B cell (primary cell): ENCODE results near the gene ZNF692. TPM values are rescaled to one million over a fixed set of nuclear protein-coding genes. Genes with fewer than 3 reads are reported as not detected.

Source experiments
- ATAC-seq: fragments of 200-7000 bp; cut with Tn5 transposase; one replicate; pipeline ENCODE4 v1.10.0; 2021; ENCODE audit warnings: low read depth, mild to moderate bottlenecking, moderate number of reproducible peaks, moderate library complexity
- CTCF ChIA-PET: fragments of 350-600 bp; sonication (Branson Sonifier 250); formaldehyde crosslinking; loops from one replicate; lab custom pipeline; 2021; ENCODE audit warnings: antibody characterized with exemption, inconsistent platforms; lab: Charles Lee
- POLR2A ChIA-PET: fragments of 350-600 bp; sonication (Branson Sonifier 250); formaldehyde crosslinking; loops from one replicate; lab custom pipeline; 2021; ENCODE audit warnings: antibody characterized with exemption; lab: Charles Lee
- DNase-seq: peaks from one replicate; pipeline ENCODE4 v3.0.0; 2013
- H2AFZ ChIP-seq: 2 replicates; pipeline ENCODE4 v1.6.1; 2012; ENCODE audit warnings: mild to moderate bottlenecking, low read depth, low read length; ENCODE audit not compliant: insufficient read depth, poor library complexity, severe bottlenecking
- H3K27ac ChIP-seq, 2 donors: 1 replicate in 1 of 2; 2 replicates in 1 of 2; pipeline ENCODE4 v1.5.1; 2012 to 2013; ENCODE audit warnings: low read length in 2 of 2, mild to moderate bottlenecking in 2 of 2, moderate library complexity in 1 of 2
- H3K27me3 ChIP-seq, 4 experiments: fragments of 200-600 bp in 1 of 4; sonication (generic) in 1 of 4; replicated peaks in 1 of 4; 1 replicate in 2 of 4; 2 replicates in 2 of 4; pipeline versions ENCODE4 v1.6.1 to v1.7.0; 2013 to 2016; ENCODE audit warnings: low read length in 3 of 4, mild to moderate bottlenecking in 2 of 4, mixed read lengths in 1 of 4, moderate library complexity in 1 of 4; ENCODE audit not compliant: insufficient read depth in 4 of 4, control insufficient read depth in 3 of 4; ENCODE audit errors: control extremely low read depth in 1 of 4
- H3K36me3 ChIP-seq, 2 experiments: replicated peaks in 1 of 2; 1 replicate in 1 of 2; 2 replicates in 1 of 2; pipeline versions ENCODE4 v1.6.1 to v1.7.1; 2013; ENCODE audit warnings: low read length in 1 of 2; ENCODE audit not compliant: insufficient read depth in 2 of 2, control insufficient read depth in 1 of 2; ENCODE audit errors: control extremely low read depth in 1 of 2, extremely low read depth in 1 of 2
- H3K4me1 ChIP-seq, 2 donors: fragments of 200-600 bp in 1 of 2; sonication (generic) in 1 of 2; 1 replicate in 1 of 2; 2 replicates in 1 of 2; pipeline versions ENCODE4 v1.5.1 to v1.6.1; 2013 to 2017; ENCODE audit warnings: low read length in 2 of 2; ENCODE audit not compliant: control insufficient read depth in 2 of 2, insufficient read depth in 2 of 2
- H3K4me2 ChIP-seq: replicated peaks from 2 replicates; pipeline ENCODE3; 2012; ENCODE audit warnings: mild to moderate bottlenecking, low read depth, low read length; ENCODE audit not compliant: poor library complexity, severe bottlenecking
- H3K4me3 ChIP-seq, 5 experiments: fragments of 200-600 bp in 1 of 5; sonication (generic) in 1 of 5; 1 replicate in 3 of 5; 2 replicates in 2 of 5; pipeline versions ENCODE4 v1.5.1 to v1.7.0; 2011 to 2016; ENCODE audit warnings: low read length in 4 of 5, mild to moderate bottlenecking in 4 of 5, low read depth in 2 of 5, control low read depth in 1 of 5, moderate library complexity in 1 of 5; ENCODE audit not compliant: insufficient read depth in 1 of 5; ENCODE audit errors: control extremely low read depth in 1 of 5, extremely low read depth in 1 of 5
- H3K79me2 ChIP-seq: fragments of 200-600 bp; sonication (generic); one replicate; pipeline ENCODE4 v1.6.0; 2016; ENCODE audit warnings: low read length; ENCODE audit not compliant: control insufficient read depth, insufficient read depth
- H3K9ac ChIP-seq: fragments of 200-600 bp; sonication (generic); 2 replicates; pipeline ENCODE4 v1.6.1; 2017; ENCODE audit warnings: mild to moderate bottlenecking, low read length, moderate library complexity
- H3K9me3 ChIP-seq, 3 donors: one replicate each; pipeline versions ENCODE4 v1.6.1 to v1.7.1; 2013; ENCODE audit warnings: low read length in 2 of 3; ENCODE audit not compliant: control insufficient read depth in 2 of 3, insufficient read depth in 1 of 3; ENCODE audit errors: control extremely low read depth in 1 of 3
- H4K20me1 ChIP-seq: 2 replicates; pipeline ENCODE4 v1.6.0; 2012; ENCODE audit warnings: mild to moderate bottlenecking, low read length; ENCODE audit not compliant: insufficient read depth, control insufficient read depth, poor library complexity, severe bottlenecking
- H3K27ac Mint-ChIP-seq: one replicate; pipeline ENCODE4 v1.8.0; 2021; ENCODE audit warnings: mixed read lengths
- H3K27me3 Mint-ChIP-seq: one replicate; pipeline ENCODE4 v1.8.0; 2021; ENCODE audit warnings: mixed read lengths
- H3K4me1 Mint-ChIP-seq: one replicate; pipeline ENCODE4 v1.8.0; 2021; ENCODE audit warnings: mixed read lengths
- H3K4me3 Mint-ChIP-seq: one replicate; pipeline ENCODE4 v1.8.0; 2021; ENCODE audit warnings: mixed read lengths
- H3K9me3 Mint-ChIP-seq: one replicate; pipeline ENCODE4 v1.8.0; 2022; ENCODE audit warnings: mixed read lengths; ENCODE audit not compliant: insufficient read depth
- EZH2 ChIP-seq: IDR thresholded peaks from 2 replicates; pipeline ENCODE4 v1.6.1; 2012; ENCODE audit warnings: borderline replicate concordance, low read depth, mild to moderate bottlenecking, moderate library complexity, low read length; ENCODE audit not compliant: insufficient read depth, poor library complexity, severe bottlenecking
- WGBS: methylation state at CpG from one replicate; pipeline ENCODE4 v1.1.5; 2013; ENCODE audit warnings: missing lambda C conversion rate; ENCODE audit not compliant: insufficient coverage; 5-methylcytosine and 5-hydroxymethylcytosine counted together
- intact Hi-C: fragments of 100-400 bp; cut with micrococcal nuclease; formaldehyde crosslinking; loops from one replicate; pipeline ENCODE4 v1.10.0; 2022
- polyA minus RNA-seq: library from RNA; depleted of rRNA, polyadenylated mRNA; stranded (reverse); fragments of >200 nt; gene quantifications from 2 replicates; pipeline ENCODE4 v1.2.3, GENCODE V29; 2012
- polyA plus RNA-seq: library from polyadenylated mRNA; depleted of rRNA; stranded (reverse); fragments of >200 nt; gene quantifications from 2 replicates; pipeline ENCODE4 v1.2.3, GENCODE V29; 2012
- total RNA-seq, 2 donors: library from RNA; stranded (reverse); fragments of 120-200 nt in 1 of 2; gene quantifications; 1 replicate in 1 of 2; 2 replicates in 1 of 2; pipeline versions ENCODE4 v1.2.3 to v1.2.4, GENCODE V29; 2013 to 2022
- TF ChIP-seq, protein P1 (sequence below): fragments of 200-600 bp; IDR thresholded peaks from one replicate; pipeline ENCODE4 v1.8.0; 2022; ENCODE audit warnings: antibody characterized with exemption, mild to moderate bottlenecking

ZNF692 gene
- 53.1 and 56.9 TPM in 2 replicates for total RNA-seq
- 33.6 TPM for total RNA-seq (2013)
- polyA plus RNA-seq: 134 and 157 TPM in 2 replicates
- polyA minus RNA-seq: 29.4 TPM in 2 replicates

GRCh38 chr1:248858891-248859889 is at the start of gene ZNF692:
ZNF692 (minus strand) TSS chr1:248859085; CDS start chr1:248858309, 776 bp downstream.
- 7% methylated on average over 61 of the region's 62 CpGs for WGBS
- Histone ChIP-seq H3K36me3 (peaks cover 0 to 5% of the 10 kb centered on the region in 2 experiments), H3K4me3 (peak within 1 kb of the TSS; percentile 60 to 85 (median 71)), H4K20me1 (no peaks in the 10 kb centered on the region), H3K27me3 (no peaks in the 10 kb centered on the region), H3K79me2 (peaks cover 14% of the 10 kb centered on the region), H3K4me2 (peak within 1 kb of the TSS; percentile 88), H3K9me3 (no peaks in the 10 kb centered on the region), H3K27ac (peak within 1 kb of the TSS; percentile 91 to 92), H3K9ac (peak within 1 kb of the TSS; percentile 81), H3K4me1 (peaks cover 26 to 43% of the 10 kb centered on the region in 2 donors), H2AFZ (peak within 1 kb of the TSS; percentile 74)
- Mint-ChIP-seq H3K27me3 (no peaks in the 10 kb centered on the region), H3K4me3 (peak within 1 kb of the TSS; percentile 95), H3K4me1 (peaks cover 58% of the 10 kb centered on the region), H3K27ac (peak within 1 kb of the TSS; percentile 98), H3K9me3 (no peaks in the 10 kb centered on the region)
- TF ChIP-seq, protein P1, sequence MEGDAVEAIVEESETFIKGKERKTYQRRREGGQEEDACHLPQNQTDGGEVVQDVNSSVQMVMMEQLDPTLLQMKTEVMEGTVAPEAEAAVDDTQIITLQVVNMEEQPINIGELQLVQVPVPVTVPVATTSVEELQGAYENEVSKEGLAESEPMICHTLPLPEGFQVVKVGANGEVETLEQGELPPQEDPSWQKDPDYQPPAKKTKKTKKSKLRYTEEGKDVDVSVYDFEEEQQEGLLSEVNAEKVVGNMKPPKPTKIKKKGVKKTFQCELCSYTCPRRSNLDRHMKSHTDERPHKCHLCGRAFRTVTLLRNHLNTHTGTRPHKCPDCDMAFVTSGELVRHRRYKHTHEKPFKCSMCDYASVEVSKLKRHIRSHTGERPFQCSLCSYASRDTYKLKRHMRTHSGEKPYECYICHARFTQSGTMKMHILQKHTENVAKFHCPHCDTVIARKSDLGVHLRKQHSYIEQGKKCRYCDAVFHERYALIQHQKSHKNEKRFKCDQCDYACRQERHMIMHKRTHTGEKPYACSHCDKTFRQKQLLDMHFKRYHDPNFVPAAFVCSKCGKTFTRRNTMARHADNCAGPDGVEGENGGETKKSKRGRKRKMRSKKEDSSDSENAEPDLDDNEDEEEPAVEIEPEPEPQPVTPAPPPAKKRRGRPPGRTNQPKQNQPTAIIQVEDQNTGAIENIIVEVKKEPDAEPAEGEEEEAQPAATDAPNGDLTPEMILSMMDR: no peak
- TF ChIP-seq EZH2: no peak
- DNase-seq: peak; percentile 98
- ChIA-PET POLR2A (interaction anchor here (0.6 to 2.8 kb wide), 10 partner anchors 14 to 494 kb away, joined by 4 to 88 read pairs (median 9); partner anchors contain the start of genes PGBD2, SH3BP5L and ZNF672), CTCF (interaction anchor here (0.5 to 5.1 kb wide), 15 partner anchors 11 to 237 kb away, joined by 3 to 64 read pairs (median 4); partner anchors contain the start of genes PGBD2, SH3BP5L and ZNF672)
- ATAC-seq: peak; percentile 86
- intact Hi-C loops: loop anchor here (1.0 kb wide), 4 partner anchors 14 to 47 kb away; partner anchors contain the start of gene PGBD2
